ENCODE measurements around the gene B3GNT2.

GRCh38 chr2:62204998-62205496 is 9.1 kb downstream of the B3GNT2 start:
- TF ChIP-seq CTCF (IDR thresholded peaks at IDR 0.05) (no peak), POLR2AphosphoS5 (IDR thresholded peaks at IDR 0.05; ENCODE audit: low read depth, low read length) (no peak)
